HFFc6 (cell line): ENCODE measurements around the gene MROH2B. TPM values are rescaled to one million over a fixed set of nuclear protein-coding genes. Genes with fewer than 3 reads are reported as not detected.

Experiments used
- DNase-seq: peaks from one replicate; pipeline ENCODE4 v3.0.0-alpha.2; 2018
- H3K27ac Mint-ChIP-seq: 2 replicates; pipeline ENCODE4 v1.8.0; 2020; ENCODE audit warnings: mild to moderate bottlenecking, mixed read lengths
- H3K27me3 Mint-ChIP-seq: 2 replicates; pipeline ENCODE4 v1.8.0; 2021; ENCODE audit warnings: mild to moderate bottlenecking, moderate library complexity, mixed read lengths; ENCODE audit not compliant: insufficient read depth
- H3K36me3 Mint-ChIP-seq: 2 replicates; pipeline ENCODE4 v1.8.0; 2021; ENCODE audit warnings: low read depth, mixed read lengths
- H3K4me1 Mint-ChIP-seq: 2 replicates; pipeline ENCODE4 v1.8.0; 2020; ENCODE audit warnings: low read depth, mixed read lengths
- H3K4me3 Mint-ChIP-seq: 2 replicates; pipeline ENCODE4 v1.8.0; 2020; ENCODE audit warnings: mild to moderate bottlenecking, moderate library complexity, mixed read lengths
- H3K9me3 Mint-ChIP-seq: 2 replicates; pipeline ENCODE4 v1.8.0; 2020; ENCODE audit warnings: mild to moderate bottlenecking, mixed read lengths
- CTCF ChIP-seq: fragments of 200-600 bp; sonication (generic); IDR thresholded peaks from 2 replicates; pipeline ENCODE4 v1.5.0; 2021; ENCODE audit warnings: antibody characterized with exemption, mild to moderate bottlenecking
- total RNA-seq, 6 experiments: library from RNA; stranded (reverse); fragmentation: NEBNext Ultra II Directional; extraction: Animal tissue kit (Norgen Biotek cat#: 25700); gene quantifications; 2 replicates in 1 of 6; 3 replicates in 5 of 6; pipeline ENCODE4 v1.2.3, GENCODE V29; 2021

MROH2B gene
- total RNA-seq, 6 experiments from 2014 or later: not detected

GRCh38 chr5:41065691-41066335 lies 5.3 kb downstream of the MROH2B start:
- H3K4me3 Mint-ChIP-seq: no peak overlapping the region
- H3K4me1 Mint-ChIP-seq: no peaks in the 10 kb centered on the region
- no peaks in the 10 kb centered on the region for H3K9me3 Mint-ChIP-seq
- no peaks in the 10 kb centered on the region for H3K36me3 Mint-ChIP-seq
- no peak for DNase-seq
- H3K27ac Mint-ChIP-seq: no peak overlapping the region
- no peak for TF ChIP-seq CTCF
- no peaks in the 10 kb centered on the region; the same call in 1 of the 2 replicates for H3K27me3 Mint-ChIP-seq

DNA sequence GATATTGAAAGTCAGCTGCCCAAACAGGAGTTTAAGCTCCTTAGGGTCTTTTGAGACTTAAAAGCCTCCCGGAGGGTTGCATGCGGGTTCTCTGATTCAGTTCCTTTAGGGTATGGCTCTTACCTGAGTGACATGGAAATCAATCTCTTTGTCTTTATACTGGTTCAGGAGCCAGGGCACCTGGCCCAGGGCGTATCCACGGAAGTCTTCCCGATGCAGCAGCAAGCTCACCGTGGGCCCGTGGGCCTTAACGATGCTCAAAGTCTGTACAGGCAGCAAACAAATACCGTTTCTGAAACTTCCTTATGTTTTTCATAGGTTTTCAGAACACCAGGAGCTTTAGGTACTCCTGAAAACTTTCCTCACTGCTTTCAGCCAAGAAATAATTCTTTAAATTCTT lies 13.2 kb downstream of the MROH2B start:
- Mint-ChIP-seq H3K36me3 (peaks cover 4% of the 10 kb centered on the region; the same call in 1 of the 2 replicates), H3K27ac (no peak overlapping the region), H3K27me3 (peaks cover 2% of the 10 kb centered on the region), H3K4me3 (no peak overlapping the region), H3K4me1 (no peaks in the 10 kb centered on the region), H3K9me3 (no peaks in the 10 kb centered on the region; the same call in 1 of the 2 replicates)
- DNase-seq: no peak
- TF ChIP-seq CTCF: no peak

- Mint-ChIP-seq H3K4me1 (no peaks in the 10 kb centered on the region), H3K4me3 (no peak overlapping the region), H3K27ac (no peak overlapping the region), H3K27me3 (peaks cover 2% of the 10 kb centered on the region), H3K36me3 (peaks cover 4% of the 10 kb centered on the region; the same call in 1 of the 2 replicates), H3K9me3 (no peaks in the 10 kb centered on the region; the same call in 1 of the 2 replicates)
- no peak for TF ChIP-seq CTCF
- no peak for DNase-seq
Measured at GRCh38 chr5:41057231-41057630, 13.9 kb downstream of the MROH2B start.

DNA sequence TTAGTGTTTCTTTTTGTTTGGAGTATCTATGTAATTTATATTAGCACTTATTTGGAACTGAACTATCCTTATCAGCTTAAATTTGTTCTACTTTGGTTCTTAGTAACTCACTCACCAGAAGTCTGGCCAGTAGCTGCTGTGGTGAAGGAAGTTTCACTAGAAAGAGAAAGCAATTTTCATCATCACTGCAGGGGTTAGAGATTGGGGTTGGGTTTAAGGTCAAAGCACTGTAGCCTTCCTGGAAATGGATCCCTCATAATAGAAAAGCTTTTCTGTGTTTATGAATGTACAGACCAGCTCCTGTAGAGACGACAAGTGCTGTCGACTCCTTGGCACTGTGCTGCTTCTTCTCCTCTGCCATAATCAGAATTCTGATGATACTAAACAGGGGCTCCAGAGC lies 22.2 kb downstream of the MROH2B start:
- TF ChIP-seq CTCF: no peak
- H3K27me3 Mint-ChIP-seq: no peaks in the 10 kb centered on the region
- H3K4me3 Mint-ChIP-seq: no peak overlapping the region
- H3K36me3 Mint-ChIP-seq: no peaks in the 10 kb centered on the region
- no peak overlapping the region for H3K27ac Mint-ChIP-seq
- H3K9me3 Mint-ChIP-seq: no peaks in the 10 kb centered on the region; the same call in 1 of the 2 replicates
- H3K4me1 Mint-ChIP-seq: no peaks in the 10 kb centered on the region
- no peak for DNase-seq

- H3K27me3 Mint-ChIP-seq: no peaks in the 10 kb centered on the region; the same call in 1 of the 2 replicates
- H3K4me3 Mint-ChIP-seq: no peak overlapping the region
- no peaks in the 10 kb centered on the region for H3K4me1 Mint-ChIP-seq
- no peak overlapping the region for H3K27ac Mint-ChIP-seq
- no peak for TF ChIP-seq CTCF
- no peaks in the 10 kb centered on the region for H3K36me3 Mint-ChIP-seq
- H3K9me3 Mint-ChIP-seq: no peaks in the 10 kb centered on the region; the same call in 1 of the 2 replicates
- no peak for DNase-seq
Measured at GRCh38 chr5:41043109-41043747, 27.9 kb downstream of the MROH2B start.
